Smooth muscle cell (in vitro differentiated cells): ENCODE results near the gene GLI2. TPM values are rescaled to one million over a fixed set of nuclear protein-coding genes. Genes with fewer than 3 reads are reported as not detected.

Source experiments
- DNase-seq: peaks from one replicate; lab custom pipeline; 2025; ENCODE audit not compliant: unreplicated experiment; lab: John Stamatoyannopoulos, UW
- H2AFZ ChIP-seq: fragments of 200-600 bp; sonication (generic); 2 replicates; pipeline ENCODE4 v1.6.0; 2016; ENCODE audit warnings: antibody characterized with exemption, low read depth, mild to moderate bottlenecking
- H3F3A ChIP-seq: fragments of 200-600 bp; sonication (generic); 2 replicates; pipeline ENCODE4 v1.6.0; 2017; ENCODE audit warnings: antibody characterized with exemption, low read depth
- H3K27ac ChIP-seq: fragments of 200-600 bp; sonication (generic); 2 replicates; pipeline ENCODE4 v1.5.1; 2016; ENCODE audit warnings: low read depth, mild to moderate bottlenecking
- H3K27me3 ChIP-seq: fragments of 200-600 bp; sonication (generic); 2 replicates; pipeline ENCODE4 v1.6.1; 2016; ENCODE audit warnings: low read depth, mild to moderate bottlenecking
- H3K36me3 ChIP-seq: fragments of 200-600 bp; sonication (generic); 2 replicates; pipeline ENCODE4 v1.5.1; 2016; ENCODE audit warnings: low read depth
- H3K4me1 ChIP-seq: fragments of 200-600 bp; sonication (generic); 2 replicates; pipeline ENCODE4 v1.5.1; 2016; ENCODE audit warnings: low read depth
- H3K4me2 ChIP-seq: fragments of 200-600 bp; sonication (generic); 2 replicates; pipeline ENCODE4 v1.6.0; 2016; ENCODE audit warnings: mild to moderate bottlenecking
- H3K4me3 ChIP-seq: fragments of 200-600 bp; sonication (generic); 2 replicates; pipeline ENCODE4 v1.5.1; 2016; ENCODE audit warnings: mild to moderate bottlenecking
- H3K79me2 ChIP-seq: fragments of 200-600 bp; sonication (generic); 2 replicates; pipeline ENCODE4 v1.6.0; 2016; ENCODE audit warnings: low read depth, mild to moderate bottlenecking
- H3K9ac ChIP-seq: fragments of 200-600 bp; sonication (generic); 2 replicates; pipeline ENCODE4 v1.6.0; 2016; ENCODE audit warnings: low read depth
- H3K9me3 ChIP-seq: fragments of 200-600 bp; sonication (generic); replicated peaks from 2 replicates; pipeline ENCODE4 v1.5.1; 2016; ENCODE audit warnings: low read depth
- H4K20me1 ChIP-seq: fragments of 200-600 bp; sonication (generic); 2 replicates; pipeline ENCODE4 v1.6.0; 2016; ENCODE audit warnings: low read depth
- WGBS: methylation state at CpG from one replicate; pipeline ENCODE4 v1.1.7; 2016; ENCODE audit warnings: low lambda C conversion rate; 5-methylcytosine and 5-hydroxymethylcytosine counted together
- polyA plus RNA-seq: library from polyadenylated mRNA; unstranded; fragments of >200 nt; fragmentation: Nextera tagmentation; extraction: Ambion mirVana; gene quantifications from 2 replicates; pipeline ENCODE4 v1.2.1, GENCODE V29; 2016
- total RNA-seq: library from RNA; depleted of rRNA; stranded (reverse); fragments of >200 nt; gene quantifications from 2 replicates; pipeline ENCODE4 v1.2.3, GENCODE V29; 2014
- TF ChIP-seq, protein P1 (sequence below): fragments of 200-600 bp; sonication (generic); IDR thresholded peaks from 2 replicates; pipeline ENCODE4 v1.5.1; 2017; ENCODE audit warnings: borderline replicate concordance, mild to moderate bottlenecking, antibody characterized with exemption; ENCODE audit not compliant: insufficient read depth, poor library complexity, severe bottlenecking

GLI2 gene
- total and polyA plus RNA-seq, 2 experiments from 2014 or later = 9.4 to 10.6 TPM

DNA sequence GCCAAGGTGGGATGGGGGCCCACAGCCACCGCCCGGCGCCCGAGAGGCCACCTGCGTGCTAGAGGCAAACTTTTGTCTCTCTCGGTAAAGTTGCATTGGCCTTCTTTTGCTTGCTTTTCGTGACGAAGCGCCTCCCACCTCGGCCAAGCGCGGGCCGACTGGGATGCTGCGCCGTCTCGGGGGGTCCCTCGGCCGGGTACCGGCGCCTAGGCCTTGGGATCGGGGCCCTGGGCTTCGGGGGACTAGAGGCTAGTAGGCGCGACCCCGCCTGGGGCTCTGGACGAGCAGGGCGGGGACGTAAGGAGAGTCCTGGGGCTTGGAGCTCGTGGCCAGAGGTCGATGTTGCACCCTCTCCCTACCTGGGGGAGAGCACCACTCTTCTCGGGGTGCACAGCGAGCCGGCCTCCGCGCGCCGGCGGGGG lies 545 bp downstream of the GLI2 start:
- TF ChIP-seq, protein P1, sequence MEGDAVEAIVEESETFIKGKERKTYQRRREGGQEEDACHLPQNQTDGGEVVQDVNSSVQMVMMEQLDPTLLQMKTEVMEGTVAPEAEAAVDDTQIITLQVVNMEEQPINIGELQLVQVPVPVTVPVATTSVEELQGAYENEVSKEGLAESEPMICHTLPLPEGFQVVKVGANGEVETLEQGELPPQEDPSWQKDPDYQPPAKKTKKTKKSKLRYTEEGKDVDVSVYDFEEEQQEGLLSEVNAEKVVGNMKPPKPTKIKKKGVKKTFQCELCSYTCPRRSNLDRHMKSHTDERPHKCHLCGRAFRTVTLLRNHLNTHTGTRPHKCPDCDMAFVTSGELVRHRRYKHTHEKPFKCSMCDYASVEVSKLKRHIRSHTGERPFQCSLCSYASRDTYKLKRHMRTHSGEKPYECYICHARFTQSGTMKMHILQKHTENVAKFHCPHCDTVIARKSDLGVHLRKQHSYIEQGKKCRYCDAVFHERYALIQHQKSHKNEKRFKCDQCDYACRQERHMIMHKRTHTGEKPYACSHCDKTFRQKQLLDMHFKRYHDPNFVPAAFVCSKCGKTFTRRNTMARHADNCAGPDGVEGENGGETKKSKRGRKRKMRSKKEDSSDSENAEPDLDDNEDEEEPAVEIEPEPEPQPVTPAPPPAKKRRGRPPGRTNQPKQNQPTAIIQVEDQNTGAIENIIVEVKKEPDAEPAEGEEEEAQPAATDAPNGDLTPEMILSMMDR = no peak
- Histone ChIP-seq H3K36me3 (no peaks in the 10 kb centered on the region), H3F3A (peaks cover 14% of the 10 kb centered on the region), H3K9ac (peak overlapping the region; percentile 80), H3K79me2 (peaks cover 39% of the 10 kb centered on the region), H3K27ac (peak overlapping the region; percentile 87), H4K20me1 (no peaks in the 10 kb centered on the region), H3K4me3 (peak overlapping the region; percentile 82), H3K27me3 (no peaks in the 10 kb centered on the region), H3K4me1 (peaks cover 42% of the 10 kb centered on the region), H3K4me2 (peak overlapping the region; percentile 100), H3K9me3 (no peaks in the 10 kb centered on the region), H2AFZ (peak overlapping the region; percentile 88)
- DNase-seq = no peak
- WGBS = under 1% methylated on average over 34 of the region's 38 CpGs

DNA sequence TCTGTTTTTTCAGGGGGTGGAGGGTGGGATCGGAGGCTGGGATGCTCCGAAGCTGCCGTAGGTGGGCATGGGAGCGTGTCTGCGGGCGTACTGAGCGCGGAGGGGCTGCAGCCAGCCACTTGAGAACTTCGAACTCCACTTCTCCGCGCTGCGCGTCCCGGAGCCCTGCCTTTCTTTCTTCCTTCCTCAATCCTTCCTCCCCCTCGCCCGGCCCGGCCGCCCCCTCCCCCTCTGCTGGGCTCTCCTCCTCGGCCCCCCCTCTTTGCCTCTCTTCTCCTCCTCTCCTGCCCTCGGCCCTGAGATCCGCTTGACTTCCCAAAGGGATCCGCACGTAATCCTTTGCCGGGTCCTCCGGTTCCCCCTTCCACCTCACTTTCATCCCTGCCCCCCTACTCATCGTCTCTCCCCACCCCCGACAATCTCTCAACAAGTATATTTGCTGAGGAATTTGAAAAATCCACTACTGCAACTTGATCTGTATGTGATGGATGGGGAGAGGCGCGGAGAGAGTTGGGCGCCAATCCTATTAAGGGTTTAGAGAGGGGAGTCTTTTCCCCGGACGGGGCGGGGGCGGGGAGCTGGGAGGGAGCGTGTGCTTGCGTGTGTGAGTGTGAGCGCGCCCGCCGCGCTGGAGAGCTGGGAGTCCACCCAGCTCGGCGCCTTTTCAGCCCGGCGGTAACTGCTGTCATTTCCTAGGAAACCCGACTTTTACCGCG lies 1.1 kb downstream of the GLI2 start:
- peak overlapping the region; percentile 87 for H3K27ac ChIP-seq

DNA sequence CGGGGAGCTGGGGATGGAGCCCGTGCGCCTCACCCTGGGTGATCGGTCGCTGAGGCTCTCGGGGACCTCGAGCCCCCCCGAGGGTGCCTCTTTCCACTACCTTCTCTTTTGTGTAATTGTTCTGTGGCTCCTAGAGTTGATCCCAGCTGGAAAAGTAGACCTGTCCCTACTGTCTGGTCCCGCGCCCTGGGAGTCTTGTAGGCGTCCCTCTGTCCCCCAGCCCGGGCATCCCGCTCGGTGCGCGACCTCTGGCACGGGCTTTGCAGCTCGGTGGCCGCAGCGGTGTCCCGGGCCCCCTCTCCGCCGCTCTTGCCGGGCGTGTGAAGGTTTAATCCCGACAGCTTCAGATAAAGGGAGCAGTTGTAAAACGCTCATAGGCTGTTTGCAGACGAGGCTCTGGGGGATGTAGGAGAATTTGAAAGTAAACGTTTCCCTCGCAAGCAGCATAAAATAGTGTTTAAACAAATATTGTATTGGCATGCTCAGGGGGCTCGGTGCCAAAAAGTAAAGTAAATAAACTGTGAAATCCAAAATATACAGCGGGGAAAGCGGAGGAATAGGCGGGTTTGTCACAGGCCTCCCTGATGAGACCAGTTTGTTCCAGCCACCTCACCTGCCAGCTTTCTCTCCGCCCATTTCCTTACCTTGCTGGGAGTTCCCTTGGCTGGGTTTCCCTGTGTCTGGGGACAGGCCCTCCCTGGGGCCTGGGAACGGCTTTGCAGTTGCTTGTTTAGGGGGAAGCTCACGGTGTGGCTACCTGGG lies 1.9 kb downstream of the GLI2 start:
- Histone ChIP-seq H3K27me3 (no peaks in the 10 kb centered on the region), H3K4me1 (peaks cover 48% of the 10 kb centered on the region), H3F3A (peaks cover 14% of the 10 kb centered on the region), H3K9me3 (no peaks in the 10 kb centered on the region), H2AFZ (peak overlapping the region; percentile 88), H3K27ac (peak overlapping the region; percentile 87), H4K20me1 (no peaks in the 10 kb centered on the region), H3K9ac (peak overlapping the region; percentile 80), H3K4me2 (peak overlapping the region; percentile 100), H3K36me3 (no peaks in the 10 kb centered on the region), H3K4me3 (peak overlapping the region; percentile 82), H3K79me2 (peaks cover 48% of the 10 kb centered on the region)
- 2% methylated on average over 35 of the region's 37 CpGs for WGBS
- no peak for DNase-seq
- TF ChIP-seq, protein P1 = no peak

More for the DNA sequence above, 1.1 kb downstream of the GLI2 start:
- peak; percentile 65 for DNase-seq
- no peaks in the 10 kb centered on the region for H4K20me1 ChIP-seq
- H3F3A ChIP-seq = peaks cover 14% of the 10 kb centered on the region
- H2AFZ ChIP-seq = peak overlapping the region; percentile 88
- TF ChIP-seq, protein P1 = no peak
- no peaks in the 10 kb centered on the region for H3K36me3 ChIP-seq
- H3K9me3 ChIP-seq = no peaks in the 10 kb centered on the region
- H3K79me2 ChIP-seq = peaks cover 40% of the 10 kb centered on the region
- WGBS = 1% methylated on average over 22 of the region's 48 CpGs
- peak overlapping the region; percentile 100 for H3K4me2 ChIP-seq
- H3K9ac ChIP-seq = peak overlapping the region; percentile 80
- peaks cover 43% of the 10 kb centered on the region for H3K4me1 ChIP-seq
- peak overlapping the region; percentile 82 for H3K4me3 ChIP-seq
- no peaks in the 10 kb centered on the region for H3K27me3 ChIP-seq
